ENCODE measurements around the gene SEPHS2. TPM values are rescaled to one million over a fixed set of nuclear protein-coding genes. Genes with fewer than 3 reads are reported as not detected.

Gene SEPHS2
- total and polyA plus RNA-seq, 5 experiments from 2014 or later, result 45.5 to 60.7 (median 55.0) TPM

GRCh38 chr16:30445149-30445407 is 596 bp downstream of the SEPHS2 start:
- POLR2A ChIA-PET, result interaction anchor here (0.7 to 4.4 kb wide), 17 partner anchors 12 to 205 kb away, joined by 3 to 32 read pairs (median 5); partner anchors contain the start of genes DCTPP1, ITGAL, PRR14 and ZNF688
- ATAC-seq, result no peak
- Mint-ChIP-seq H3K27me3 (no peaks in the 10 kb centered on the region), H3K4me3 (peak overlapping the region; percentile 85 to 98 (median 89)), H3K9me3 (peaks cover 0 to 2% (median 0%) of the 10 kb centered on the region in 9 donors), H3K27ac (peak overlapping the region in 8 of 10 donors; percentile 21 to 98 (median 73)), H3K4me1 (peaks cover 12 to 45% (median 40%) of the 10 kb centered on the region in 4 donors), H3K36me3 (peaks cover 12 to 20% (median 12%) of the 10 kb centered on the region in 3 donors)
- DNase-seq, result no peak

DNA sequence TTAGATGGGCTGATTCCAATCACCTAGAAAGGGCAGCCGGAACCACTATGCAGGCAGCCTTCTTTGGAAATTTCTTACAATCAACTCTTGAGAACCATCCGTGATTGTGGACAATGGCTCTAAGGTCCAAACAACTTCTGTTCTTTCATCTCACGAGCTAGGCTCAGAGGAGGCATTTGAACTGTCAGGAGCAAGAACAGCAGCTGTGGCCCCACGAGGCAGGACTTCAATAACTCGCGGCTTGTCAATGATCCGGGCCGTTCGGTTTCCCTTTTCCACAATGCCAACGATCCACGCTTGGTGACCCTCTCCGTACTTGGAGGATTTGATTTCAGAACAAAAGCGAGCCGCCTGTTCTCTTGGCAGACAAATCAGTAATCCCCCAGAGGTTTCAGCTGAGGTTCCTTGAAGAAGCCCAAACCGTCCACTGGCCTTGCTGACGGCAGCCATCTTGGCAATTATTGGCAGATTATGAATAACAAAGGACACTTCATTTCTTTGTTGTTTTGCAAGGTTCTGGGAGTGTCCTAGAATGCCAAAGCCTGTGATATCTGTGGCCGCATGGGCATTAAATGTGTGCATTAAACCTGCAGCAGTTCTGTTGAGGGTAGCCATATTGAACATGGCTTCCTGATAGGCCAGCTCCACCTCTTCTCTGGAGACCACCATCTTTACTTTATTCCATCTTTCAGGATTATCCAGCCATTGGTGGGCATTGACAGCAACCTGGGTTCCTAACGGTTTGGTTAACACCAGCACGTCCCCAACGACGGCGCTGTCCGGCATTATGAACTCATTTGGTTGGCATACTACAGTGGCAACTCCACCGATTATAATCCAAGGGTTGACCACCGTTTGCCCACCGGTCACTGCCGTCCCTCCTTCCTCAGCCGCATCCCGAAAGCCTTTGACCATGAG is 1.2 kb downstream of the SEPHS2 start:
- POLR2A ChIA-PET, result interaction anchor here (0.6 to 4.4 kb wide), 16 partner anchors 13 to 142 kb away, joined by 3 to 32 read pairs (median 4); partner anchors contain the start of genes DCTPP1, ITGAL, ZNF688 and ZNF747
- Mint-ChIP-seq H3K9me3 (peaks cover 0 to 2% (median 0%) of the 10 kb centered on the region in 9 donors), H3K36me3 (peaks cover 12 to 20% (median 12%) of the 10 kb centered on the region in 3 donors), H3K27me3 (no peaks in the 10 kb centered on the region), H3K4me3 (peak overlapping the region; percentile 85 to 98 (median 89)), H3K4me1 (peaks cover 12 to 44% (median 38%) of the 10 kb centered on the region in 4 donors), H3K27ac (peak overlapping the region in 9 of 10 donors; percentile 25 to 98 (median 75))
- DNase-seq (no peak), ATAC-seq (no peak)

GRCh38 chr16:30443631-30444030 is 2.0 kb downstream of the SEPHS2 start:
- Mint-ChIP-seq H3K4me3 (peak overlapping the region; percentile 12 to 98 (median 86)), H3K27ac (peak overlapping the region in 7 of 10 donors; percentile 11 to 75 (median 47)), H3K27me3 (no peaks in the 10 kb centered on the region), H3K36me3 (peaks cover 12 to 20% (median 12%) of the 10 kb centered on the region in 3 donors), H3K9me3 (peaks cover 0 to 2% (median 0%) of the 10 kb centered on the region in 9 donors), H3K4me1 (peaks cover 12 to 50% (median 38%) of the 10 kb centered on the region in 4 donors)
- ATAC-seq (no peak), DNase-seq (no peak)
- POLR2A ChIA-PET, result interaction anchor here (1.0 to 4.4 kb wide), 4 partner anchors 26 to 108 kb away, joined by 3 to 32 read pairs (median 8); partner anchors contain the start of genes ITGAL and ZNF747

- H3K4me1 Mint-ChIP-seq, result peaks cover 5 to 38% (median 22%) of the 10 kb centered on the region in 4 donors
- H3K4me3 Mint-ChIP-seq, result no peak overlapping the region
- POLR2A ChIA-PET, result interaction anchor here (0.6 to 1.7 kb wide), 4 partner anchors 29 to 141 kb away, joined by 3 to 5 read pairs (median 4); no protein-coding TSS in a partner anchor
- no peak for ATAC-seq
- H3K36me3 Mint-ChIP-seq, result peaks cover 12 to 16% (median 12%) of the 10 kb centered on the region in 3 donors
- H3K27me3 Mint-ChIP-seq, result no peaks in the 10 kb centered on the region
- no peak for DNase-seq
- no peak overlapping the region for H3K27ac Mint-ChIP-seq
- H3K9me3 Mint-ChIP-seq, result no peaks in the 10 kb centered on the region
Observed at GRCh38 chr16:30439720-30440348, 5.8 kb downstream of the SEPHS2 start.

- Mint-ChIP-seq H3K27ac (peak overlapping the region in 2 of 10 donors; percentile 22 to 35), H3K36me3 (peaks cover 9 to 10% (median 9%) of the 10 kb centered on the region in 3 donors), H3K9me3 (no peaks in the 10 kb centered on the region), H3K4me3 (no peak overlapping the region), H3K27me3 (no peaks in the 10 kb centered on the region), H3K4me1 (peaks cover 9 to 34% (median 16%) of the 10 kb centered on the region in 4 donors)
- DNase-seq (no peak), ATAC-seq (no peak)
- POLR2A ChIA-PET, result interaction anchor here (0.6 to 0.7 kb wide), 2 partner anchors 36 to 101 kb away, joined by 5 to 8 read pairs; no protein-coding TSS in a partner anchor
Observed at GRCh38 chr16:30438835-30439234, 6.8 kb downstream of the SEPHS2 start.

DNA sequence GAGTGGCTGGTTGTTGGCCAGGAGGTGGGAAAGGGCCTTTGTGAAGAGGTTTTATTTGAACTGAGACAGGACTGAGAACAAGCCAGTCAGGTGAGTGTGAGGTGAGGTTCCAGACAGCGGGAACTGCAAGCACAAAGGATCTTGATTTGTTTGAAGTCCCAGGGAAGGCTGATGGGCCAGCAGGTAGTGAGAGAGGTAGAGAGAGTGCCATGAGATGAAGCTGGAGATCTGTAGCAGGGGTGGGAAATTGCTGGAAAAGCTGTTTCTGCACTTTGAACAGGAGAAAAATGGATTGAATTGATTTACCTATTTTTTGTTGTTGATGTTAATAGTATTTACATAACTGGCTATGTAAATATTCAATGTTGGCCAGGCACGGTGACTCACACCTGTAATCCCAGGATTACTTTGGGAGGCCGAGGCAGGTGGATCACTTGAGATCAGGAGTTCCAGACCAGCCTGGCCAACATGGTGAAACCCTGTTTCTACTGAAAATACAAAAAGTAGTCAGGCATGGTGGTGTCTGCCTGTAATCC is 8.1 kb downstream of the SEPHS2 start:
- Mint-ChIP-seq H3K9me3 (no peaks in the 10 kb centered on the region), H3K4me3 (no peak overlapping the region), H3K36me3 (no peaks in the 10 kb centered on the region), H3K4me1 (peaks cover 0 to 26% (median 11%) of the 10 kb centered on the region in 4 donors), H3K27me3 (no peaks in the 10 kb centered on the region), H3K27ac (peak overlapping the region in 2 of 10 donors; percentile 13 to 49)
- POLR2A ChIA-PET, result no interaction called here
- ATAC-seq (no peak), DNase-seq (no peak)

DNA sequence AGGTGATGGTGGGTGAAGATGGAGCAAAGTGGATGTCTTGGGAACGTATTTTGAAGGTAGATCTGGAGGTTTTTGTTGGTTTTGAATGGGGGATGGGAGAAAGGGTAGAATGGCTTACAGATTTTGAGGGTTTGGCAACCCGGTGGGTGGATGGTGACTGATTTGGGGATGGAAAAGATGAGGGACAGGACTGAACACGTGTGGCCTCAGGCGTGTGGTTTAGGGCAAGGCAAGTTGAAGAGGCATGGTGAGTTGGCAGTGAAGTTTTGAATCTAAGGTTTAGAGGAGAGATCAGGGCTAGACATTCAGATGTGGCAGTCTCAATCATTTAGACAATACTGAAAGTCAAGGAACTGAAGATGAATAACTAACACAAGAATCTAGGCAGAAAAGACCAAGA is 10.8 kb downstream of the SEPHS2 start:
- H3K4me3 Mint-ChIP-seq, result no peak overlapping the region
- ATAC-seq, result no peak
- DNase-seq, result no peak
- H3K27ac Mint-ChIP-seq, result peak overlapping the region in 3 of 10 donors; percentile 58 to 77 (median 60)
- no peaks in the 10 kb centered on the region for H3K36me3 Mint-ChIP-seq
- POLR2A ChIA-PET, result interaction anchor here (0.6 kb wide), 2 partner anchors 269 to 896 kb away, joined by 3 to 5 read pairs; no protein-coding TSS in a partner anchor
- no peaks in the 10 kb centered on the region for H3K9me3 Mint-ChIP-seq
- peaks cover 0 to 16% (median 10%) of the 10 kb centered on the region in 4 donors for H3K4me1 Mint-ChIP-seq
- no peaks in the 10 kb centered on the region for H3K27me3 Mint-ChIP-seq

DNA sequence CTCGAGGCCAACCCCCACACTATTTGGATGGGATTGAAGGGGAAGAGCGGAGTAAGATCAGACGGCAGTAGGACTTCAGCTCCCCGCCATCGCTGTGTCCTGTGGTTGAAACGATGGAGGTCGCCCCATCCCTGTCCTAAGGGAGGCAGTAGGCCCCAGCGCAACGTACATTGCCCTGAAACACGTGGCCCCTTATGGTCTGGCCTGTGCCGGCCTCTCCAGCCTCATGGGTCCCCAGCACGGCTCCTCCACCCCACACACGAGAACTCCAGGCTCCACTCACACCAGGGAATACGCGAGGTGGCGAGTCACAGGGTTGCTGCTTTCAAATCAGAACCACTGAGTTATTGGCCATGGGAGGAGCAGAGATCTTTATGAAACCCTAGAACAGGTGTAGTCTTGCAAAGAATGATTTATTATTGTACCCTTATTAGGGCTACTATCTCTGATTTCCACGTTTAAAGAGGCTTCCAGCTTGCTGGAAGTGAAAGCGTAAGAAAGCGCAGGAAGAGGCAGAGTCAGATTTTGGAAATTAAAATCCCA is 15.2 kb downstream of the SEPHS2 start:
- POLR2A ChIA-PET, result interaction anchor here (0.5 to 3.6 kb wide), 36 partner anchors 10 to 365 kb away, joined by 3 to 75 read pairs (median 6); partner anchors contain the start of genes ALDOA, CORO1A, ITGAL and PRR14

GRCh38 chr16:30429678-30430427 is 15.8 kb downstream of the SEPHS2 start, which contains the start of gene DCTPP1:
DCTPP1 (minus strand) TSS chr16:30430030; CDS start chr16:30429980, 50 bp downstream.
- no peaks in the 10 kb centered on the region for H3K9me3 Mint-ChIP-seq
- peaks cover 5 to 35% (median 12%) of the 10 kb centered on the region in 4 donors for H3K4me1 Mint-ChIP-seq
- H3K27ac Mint-ChIP-seq, result peak within 1 kb of the TSS in 4 of 10 donors; percentile 52 to 80 (median 75)
- peaks cover 0 to 29% (median 0%) of the 10 kb centered on the region in 3 donors for H3K36me3 Mint-ChIP-seq
- H3K4me3 Mint-ChIP-seq, result no peak within 1 kb of the TSS
- H3K27me3 Mint-ChIP-seq, result no peaks in the 10 kb centered on the region
- peak; percentile 97 for ATAC-seq
- DNase-seq, result peak; percentile 84 to 99 (median 96)
- POLR2A ChIA-PET, result interaction anchor here (0.5 to 3.6 kb wide), 41 partner anchors 10 to 579 kb away, joined by 3 to 75 read pairs (median 6); partner anchors contain the start of genes ALDOA, CORO1A, ITGAL and PRR14

More for the DNA sequence above, 15.2 kb downstream of the SEPHS2 start:
- peak; percentile 6 to 13 for ATAC-seq
- H3K27me3 Mint-ChIP-seq, result no peaks in the 10 kb centered on the region
- DNase-seq, result no peak
- H3K4me3 Mint-ChIP-seq, result no peak overlapping the region
- peak overlapping the region in 1 of 10 donors; percentile 34 for H3K27ac Mint-ChIP-seq
- H3K4me1 Mint-ChIP-seq, result peaks cover 5 to 37% (median 13%) of the 10 kb centered on the region in 4 donors
- no peaks in the 10 kb centered on the region for H3K9me3 Mint-ChIP-seq
- H3K36me3 Mint-ChIP-seq, result peaks cover 0 to 23% (median 0%) of the 10 kb centered on the region in 3 donors

- no peak overlapping the region for H3K4me3 Mint-ChIP-seq
- peak in 1 of 2 donors; percentile 17 for ATAC-seq
- H3K27ac Mint-ChIP-seq, result peak overlapping the region in 1 of 10 donors; percentile 75
- POLR2A ChIA-PET, result interaction anchor here (0.6 to 3.6 kb wide), 33 partner anchors 9 to 578 kb away, joined by 3 to 75 read pairs (median 6); partner anchors contain the start of genes ALDOA, CORO1A, ITGAL and PRR14
- no peak for DNase-seq
- peaks cover 5 to 29% (median 10%) of the 10 kb centered on the region in 4 donors for H3K4me1 Mint-ChIP-seq
- H3K9me3 Mint-ChIP-seq, result no peaks in the 10 kb centered on the region
- peaks cover 0 to 34% (median 0%) of the 10 kb centered on the region in 3 donors for H3K36me3 Mint-ChIP-seq
- H3K27me3 Mint-ChIP-seq, result no peaks in the 10 kb centered on the region
Observed at GRCh38 chr16:30429418-30429677, 16.3 kb downstream of the SEPHS2 start.

DNA sequence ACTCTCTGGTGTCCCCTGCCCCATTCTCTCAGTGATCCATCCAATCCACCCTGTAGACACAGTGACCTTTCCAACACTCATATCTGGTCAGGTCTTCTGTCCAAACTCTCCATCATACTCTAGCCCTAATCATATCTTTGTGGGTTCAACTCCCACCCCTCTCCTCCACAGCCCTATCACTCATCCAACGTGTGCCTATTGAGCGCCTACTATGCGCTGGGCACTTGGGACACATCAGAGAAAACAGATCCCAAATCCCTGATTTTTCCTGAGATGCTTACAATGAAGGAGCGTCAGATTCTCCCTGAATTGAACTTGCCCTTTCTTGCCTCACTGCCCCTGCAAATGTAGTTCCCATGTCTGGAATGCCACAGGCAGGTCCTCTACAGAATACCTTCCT is 17.6 kb downstream of the SEPHS2 start:
- ATAC-seq (no peak), DNase-seq (no peak)
- no peaks in the 10 kb centered on the region for H3K9me3 Mint-ChIP-seq
- no peaks in the 10 kb centered on the region for H3K27me3 Mint-ChIP-seq
- H3K4me3 Mint-ChIP-seq, result peak overlapping the region in 8 of 10 donors; percentile 1 to 72 (median 54)
- POLR2A ChIA-PET, result interaction anchor here (0.6 to 3.6 kb wide), 2 partner anchors 11 to 372 kb away, joined by 7 to 75 read pairs; no protein-coding TSS in a partner anchor
- H3K27ac Mint-ChIP-seq, result peak overlapping the region; percentile 15 to 89 (median 73)
- H3K4me1 Mint-ChIP-seq, result peaks cover 5 to 25% (median 7%) of the 10 kb centered on the region in 4 donors
- H3K36me3 Mint-ChIP-seq, result peaks cover 0 to 47% (median 0%) of the 10 kb centered on the region in 3 donors

Data from naive thymus-derived CD8-positive, alpha-beta T cell (primary cell).